GM21360 (cell line): ENCODE results near the gene LRSAM1.
A peak's percentile ranks its signal among the peaks of the same experiment; 100 is the strongest.

Source experiments
- ATAC-seq: cut with Tn5 transposase; IDR thresholded peaks from one replicate; pipeline ENCODE4 v1.9.1; 2021; ENCODE audit warnings: mild to moderate bottlenecking, moderate library complexity; ENCODE audit not compliant: unreplicated experiment

Gene LRSAM1

GRCh38 chr9:127450830-127451607 lies at the start of gene LRSAM1, which contains the start of gene RPL12:
Gene LRSAM1, plus strand, starts transcription at chr9:127451510. Its CDS starts 3,018 bp downstream, at chr9:127454528.
Gene RPL12, minus strand, starts transcription at chr9:127451406. Its CDS starts 89 bp downstream, at chr9:127451317.
- ATAC-seq: peak; percentile 64

- ATAC-seq: no peak
Observed at GRCh38 chr9:127402401-127403090, 48.8 kb upstream of the LRSAM1 start.

GRCh38 chr9:127403507-127404192 lies 47.7 kb upstream of the LRSAM1 start:
- no peak for ATAC-seq

GRCh38 chr9:127404631-127405030 lies 46.7 kb upstream of the LRSAM1 start:
- no peak for ATAC-seq

- ATAC-seq: no peak
Observed at GRCh38 chr9:127405344-127406125, 45.8 kb upstream of the LRSAM1 start.

GRCh38 chr9:127406799-127407491 lies 44.4 kb upstream of the LRSAM1 start:
- ATAC-seq: no peak

- no peak for ATAC-seq
Observed at GRCh38 chr9:127407492-127407843, 43.8 kb upstream of the LRSAM1 start.

- no peak for ATAC-seq
Observed at GRCh38 chr9:127411122-127411521, 40.2 kb upstream of the LRSAM1 start.

GRCh38 chr9:127415141-127415540 lies 36.2 kb upstream of the LRSAM1 start:
- ATAC-seq: no peak

GRCh38 chr9:127415657-127416056 lies 35.7 kb upstream of the LRSAM1 start:
- ATAC-seq: no peak

GRCh38 chr9:127417131-127418036 lies 33.9 kb upstream of the LRSAM1 start:
- no peak for ATAC-seq

- ATAC-seq: no peak
Observed at GRCh38 chr9:127418037-127418471, 33.3 kb upstream of the LRSAM1 start.

GRCh38 chr9:127419348-127419747 lies 32.0 kb upstream of the LRSAM1 start:
- no peak for ATAC-seq

GRCh38 chr9:127421057-127421456 lies 30.3 kb upstream of the LRSAM1 start:
- ATAC-seq: no peak

- ATAC-seq: no peak
Observed at GRCh38 chr9:127422133-127422782, 29.1 kb upstream of the LRSAM1 start.

GRCh38 chr9:127422787-127423186 lies 28.5 kb upstream of the LRSAM1 start:
- no peak for ATAC-seq

- ATAC-seq: no peak
Observed at GRCh38 chr9:127423476-127423933, 27.8 kb upstream of the LRSAM1 start.

- peak; percentile 80 for ATAC-seq
Observed at GRCh38 chr9:127423934-127424675, 27.2 kb upstream of the LRSAM1 start, which contains the start of gene ZNF79. Gene ZNF79, plus strand, starts transcription at chr9:127424382. Its CDS starts 406 bp downstream, at chr9:127424788.
